MCF 10A (cell line): Measurements from ENCODE around the gene TXNRD1. TPM values are rescaled to one million over a fixed set of nuclear protein-coding genes. Genes with fewer than 3 reads are reported as not detected.

Experiments
- BruUV-seq: library from RNA; stranded (reverse); fragments of 400-500 nt; replicated peaks from 2 replicates; lab custom pipeline; 2021; lab: Mats Ljungman, UMichigan
- CTCF ChIA-PET: fragments of 300-600 bp; sonication (Branson Sonifier 250); formaldehyde crosslinking; extraction: SDS; loops from one replicate; lab custom pipeline; 2021; ENCODE audit warnings: antibody characterized with exemption, inconsistent platforms; lab: Yijun Ruan, JAX
- POLR2A ChIA-PET: fragments of 300-600, 350-650 bp; sonication (Branson Sonifier 250); formaldehyde crosslinking; extraction: SDS; loops from one replicate; lab custom pipeline; 2020; ENCODE audit warnings: antibody characterized with exemption, inconsistent platforms; lab: Yijun Ruan, JAX
- DNase-seq: peaks from one replicate; pipeline ENCODE4 v3.0.0-alpha.2; 2018; ENCODE audit not compliant: unreplicated experiment
- H3K27ac Mint-ChIP-seq: one replicate; pipeline ENCODE4 v1.8.0; 2022; ENCODE audit warnings: mild to moderate bottlenecking, low read depth, mixed read lengths; ENCODE audit not compliant: unreplicated experiment
- H3K27me3 Mint-ChIP-seq: one replicate; pipeline ENCODE4 v1.8.0; 2022; ENCODE audit warnings: mixed read lengths; ENCODE audit not compliant: insufficient read depth, unreplicated experiment
- H3K36me3 Mint-ChIP-seq: one replicate; pipeline ENCODE4 v1.8.0; 2022; ENCODE audit warnings: mild to moderate bottlenecking, moderate library complexity, mixed read lengths; ENCODE audit not compliant: insufficient read depth, unreplicated experiment
- H3K4me1 Mint-ChIP-seq: one replicate; pipeline ENCODE4 v1.8.0; 2022; ENCODE audit warnings: mixed read lengths; ENCODE audit not compliant: insufficient read depth, unreplicated experiment
- H3K4me3 Mint-ChIP-seq: one replicate; pipeline ENCODE4 v1.8.0; 2022; ENCODE audit warnings: mild to moderate bottlenecking, moderate library complexity, mixed read lengths; ENCODE audit not compliant: unreplicated experiment
- H3K9me3 Mint-ChIP-seq: one replicate; pipeline ENCODE4 v1.8.0; 2022; ENCODE audit warnings: mixed read lengths; ENCODE audit not compliant: unreplicated experiment
- CTCF ChIP-seq: fragments of 200-600 bp; IDR thresholded peaks from one replicate; pipeline ENCODE4 v1.8.0; 2022; ENCODE audit warnings: antibody characterized with exemption, mild to moderate bottlenecking; ENCODE audit not compliant: unreplicated experiment
- intact Hi-C: fragments of 100-400 bp; cut with micrococcal nuclease; formaldehyde crosslinking; loops from 2 replicates; pipeline ENCODE4 v1.14.1; 2022
- total RNA-seq: library from RNA; stranded (reverse); gene quantifications from 2 replicates; pipeline ENCODE4 v1.2.3, GENCODE V29; 2022

TXNRD1 gene
- total RNA-seq, 1 experiment from 2014 or later = 64.0 TPM

- Mint-ChIP-seq H3K36me3 (peaks cover 100% of the 10 kb centered on the region), H3K27ac (no peak overlapping the region)
- CTCF ChIA-PET = interaction anchor here (0.7 kb wide), 1 partner anchor 17 kb away, joined by 3 read pairs; no protein-coding TSS in a partner anchor
These were observed 101.4 kb downstream of the TXNRD1 start for GRCh38 chr12:104316936-104317335.

GRCh38 chr12:104317538-104318210 is 102.1 kb downstream of the TXNRD1 start:
- intact Hi-C loops = no loop called here
- BruUV-seq = no TSS peak
- H3K36me3 Mint-ChIP-seq = peaks cover 100% of the 10 kb centered on the region
- POLR2A ChIA-PET = no interaction called here
- H3K27ac Mint-ChIP-seq = no peak overlapping the region
- no peak for DNase-seq
- TF ChIP-seq CTCF = no peak
- peaks cover 7% of the 10 kb centered on the region for H3K4me1 Mint-ChIP-seq
- no peak overlapping the region for H3K4me3 Mint-ChIP-seq
- CTCF ChIA-PET = interaction anchor here (0.6 to 1.1 kb wide), 2 partner anchors 41 to 101 kb away, joined by 3 to 5 read pairs; no protein-coding TSS in a partner anchor
- H3K9me3 Mint-ChIP-seq = no peaks in the 10 kb centered on the region
- no peaks in the 10 kb centered on the region for H3K27me3 Mint-ChIP-seq

More at GRCh38 chr12:104316936-104317335, 101.4 kb downstream of the TXNRD1 start:
- POLR2A ChIA-PET = no interaction called here
- intact Hi-C loops = no loop called here
- TF ChIP-seq CTCF = no peak
- Mint-ChIP-seq H3K4me1 (peaks cover 7% of the 10 kb centered on the region), H3K27me3 (no peaks in the 10 kb centered on the region), H3K4me3 (no peak overlapping the region), H3K9me3 (no peaks in the 10 kb centered on the region)
- no TSS peak for BruUV-seq
- DNase-seq = no peak

GRCh38 chr12:104319028-104319427 is 103.4 kb downstream of the TXNRD1 start:
- Mint-ChIP-seq H3K36me3 (peaks cover 93% of the 10 kb centered on the region), H3K27me3 (no peaks in the 10 kb centered on the region), H3K4me3 (no peak overlapping the region), H3K27ac (peak overlapping the region; percentile 49), H3K4me1 (peaks cover under 1% of the 10 kb centered on the region), H3K9me3 (no peaks in the 10 kb centered on the region)
- intact Hi-C loops = no loop called here
- ChIA-PET POLR2A (interaction anchor here (0.6 to 1.2 kb wide), 4 partner anchors 8 to 39 kb away, joined by 3 to 5 read pairs (median 4); no protein-coding TSS in a partner anchor), CTCF (interaction anchor here (0.6 to 1.1 kb wide), 3 partner anchors 13 to 119 kb away, joined by 3 to 5 read pairs (median 4); no protein-coding TSS in a partner anchor)
- DNase-seq = no peak
- no peak for TF ChIP-seq CTCF
- BruUV-seq = no TSS peak

- Mint-ChIP-seq H3K36me3 (peaks cover 93% of the 10 kb centered on the region), H3K9me3 (no peaks in the 10 kb centered on the region), H3K27me3 (no peaks in the 10 kb centered on the region), H3K27ac (peak overlapping the region; percentile 49), H3K4me1 (no peaks in the 10 kb centered on the region), H3K4me3 (no peak overlapping the region)
- no TSS peak for BruUV-seq
- ChIA-PET POLR2A (interaction anchor here (0.6 to 1.0 kb wide), 3 partner anchors 9 to 27 kb away, joined by 3 to 4 read pairs (median 3); no protein-coding TSS in a partner anchor), CTCF (no interaction called here)
- no peak for TF ChIP-seq CTCF
- intact Hi-C loops = no loop called here
- DNase-seq = no peak
These were observed 104.5 kb downstream of the TXNRD1 start for GRCh38 chr12:104319918-104320626.
